Adipocyte (in vitro differentiated cells): Measurements from ENCODE around the gene BAIAP2.
A peak's percentile ranks its signal among the peaks of the same experiment; 100 is the strongest.
"Not testable (repeated sequence)": the region's sequence is repeated elsewhere in the genome, so short reads cannot be mapped to it uniquely, and the experiment has no call there.

ENCODE experiments used
- DNase-seq: peaks from one replicate; pipeline ENCODE4 v3.0.0-alpha.2; 2015; ENCODE audit warnings: low read depth
- H3K27me3 ChIP-seq: replicated peaks from 2 replicates; pipeline ENCODE4 v1.7.0; 2013; ENCODE audit warnings: mild to moderate bottlenecking, low read length, moderate library complexity; ENCODE audit not compliant: control insufficient read depth, insufficient read depth
- H3K36me3 ChIP-seq: 2 replicates; pipeline ENCODE4 v1.7.0; 2013; ENCODE audit warnings: low read length, mild to moderate bottlenecking, moderate library complexity; ENCODE audit not compliant: control insufficient read depth, insufficient read depth, severe bottlenecking
- H3K4me1 ChIP-seq: 2 replicates; pipeline ENCODE4 v1.7.0; 2013; ENCODE audit warnings: mild to moderate bottlenecking, low read length, moderate library complexity; ENCODE audit not compliant: control insufficient read depth, insufficient read depth
- H3K4me3 ChIP-seq: 2 replicates; pipeline ENCODE4 v1.7.0; 2013; ENCODE audit warnings: mild to moderate bottlenecking, low read length, moderate library complexity
- H3K9ac ChIP-seq: 2 replicates; pipeline ENCODE4 v1.7.0; 2013; ENCODE audit warnings: mild to moderate bottlenecking, low read length, moderate library complexity
- H3K9me3 ChIP-seq: 2 replicates; pipeline ENCODE4 v1.7.0; 2013; ENCODE audit warnings: mild to moderate bottlenecking, low read length, moderate library complexity; ENCODE audit not compliant: control insufficient read depth

The BAIAP2 gene

DNA sequence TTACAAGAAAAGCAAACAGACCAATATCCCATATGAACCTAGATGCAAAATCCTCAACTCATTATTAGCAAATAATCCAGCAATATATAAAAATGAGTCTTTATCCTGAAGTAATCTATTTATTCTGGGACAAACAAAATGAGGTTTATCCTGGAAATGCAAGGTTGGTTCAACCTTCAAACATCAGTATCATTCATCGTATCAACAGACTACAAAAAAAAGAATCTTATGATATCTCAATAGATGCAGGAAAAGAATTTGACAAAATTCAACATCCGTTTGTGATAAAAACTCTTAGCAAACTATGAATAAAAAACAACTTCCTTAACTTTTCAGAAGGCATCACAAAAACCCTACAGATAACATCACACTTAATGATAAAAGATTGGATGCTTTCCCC is 18.4 kb upstream of the BAIAP2 start:
- Histone ChIP-seq H3K4me1 (peaks cover 23% of the 10 kb centered on the region), H3K9ac (no peak overlapping the region), H3K36me3 (no peaks in the 10 kb centered on the region), H3K4me3 (no peak overlapping the region), H3K27me3 (peaks cover 5% of the 10 kb centered on the region), H3K9me3 (peaks cover 4% of the 10 kb centered on the region)
- DNase-seq = no peak

DNA sequence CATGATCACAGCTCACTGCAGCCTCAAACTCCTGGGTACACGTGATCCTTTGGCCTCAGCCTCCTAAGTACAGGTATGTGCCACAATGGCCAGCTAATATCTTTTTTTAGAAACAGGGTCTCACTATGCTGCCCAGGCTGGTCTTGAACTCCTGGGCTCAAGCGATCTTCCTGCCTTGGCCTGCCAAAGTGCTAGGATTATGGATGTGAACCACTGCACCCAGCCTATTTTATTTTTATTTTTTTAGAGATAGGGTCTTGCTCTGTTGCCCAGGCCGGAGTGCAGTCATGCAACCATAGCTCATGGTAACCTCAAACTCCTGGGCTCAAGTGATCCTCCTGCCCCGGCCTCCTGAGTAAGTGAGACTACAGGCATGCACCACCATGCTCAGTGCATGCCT is 17.6 kb upstream of the BAIAP2 start:
- not testable (repeated sequence) for H3K36me3 ChIP-seq, DNase-seq, H3K9ac ChIP-seq, H3K27me3 ChIP-seq, H3K4me3 ChIP-seq, H3K9me3 ChIP-seq
- peaks cover 23% of the 10 kb centered on the region for H3K4me1 ChIP-seq

DNA sequence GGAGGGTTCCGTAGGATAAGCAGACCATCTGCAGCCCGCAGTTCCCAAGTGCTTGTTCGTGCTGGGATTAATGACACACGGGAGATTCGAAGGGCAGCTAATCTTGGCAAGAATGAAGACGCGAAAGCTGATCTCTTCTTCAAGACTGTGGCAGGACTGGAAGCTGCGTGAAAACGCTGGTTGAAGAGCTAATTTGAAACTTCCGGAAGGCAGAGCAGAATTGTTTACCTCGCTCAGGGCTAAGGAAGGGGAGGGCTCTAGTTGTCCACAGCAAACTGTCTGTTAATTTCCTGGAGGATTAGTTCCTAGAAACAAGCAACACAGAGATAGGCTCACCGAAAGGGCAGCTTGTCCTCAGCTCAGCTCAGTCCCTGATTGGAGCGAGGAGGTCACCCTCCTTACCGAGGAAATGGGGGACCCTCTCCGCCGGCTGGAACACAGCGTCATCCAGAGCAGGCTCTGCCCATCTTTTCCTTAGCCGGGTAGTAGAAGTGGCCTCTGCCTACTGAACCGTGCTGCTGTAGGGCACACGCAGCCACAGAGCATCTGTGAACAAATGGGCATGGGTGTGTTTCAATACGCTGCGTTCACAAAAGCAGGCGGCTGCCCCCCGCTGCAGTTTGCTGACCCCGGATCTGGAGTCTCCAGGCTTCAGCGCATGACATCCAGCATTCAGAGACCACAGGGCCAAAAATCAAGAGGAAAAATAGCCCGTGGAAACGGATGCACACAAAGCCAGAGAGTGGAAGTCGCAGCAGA is 16.7 kb upstream of the BAIAP2 start:
- Histone ChIP-seq H3K36me3 (no peaks in the 10 kb centered on the region), H3K9ac (peak overlapping the region; percentile 49), H3K4me3 (peak overlapping the region; percentile 57), H3K9me3 (peaks cover 4% of the 10 kb centered on the region), H3K4me1 (peaks cover 23% of the 10 kb centered on the region), H3K27me3 (peaks cover 3% of the 10 kb centered on the region)
- DNase-seq = peak; percentile 72

DNA sequence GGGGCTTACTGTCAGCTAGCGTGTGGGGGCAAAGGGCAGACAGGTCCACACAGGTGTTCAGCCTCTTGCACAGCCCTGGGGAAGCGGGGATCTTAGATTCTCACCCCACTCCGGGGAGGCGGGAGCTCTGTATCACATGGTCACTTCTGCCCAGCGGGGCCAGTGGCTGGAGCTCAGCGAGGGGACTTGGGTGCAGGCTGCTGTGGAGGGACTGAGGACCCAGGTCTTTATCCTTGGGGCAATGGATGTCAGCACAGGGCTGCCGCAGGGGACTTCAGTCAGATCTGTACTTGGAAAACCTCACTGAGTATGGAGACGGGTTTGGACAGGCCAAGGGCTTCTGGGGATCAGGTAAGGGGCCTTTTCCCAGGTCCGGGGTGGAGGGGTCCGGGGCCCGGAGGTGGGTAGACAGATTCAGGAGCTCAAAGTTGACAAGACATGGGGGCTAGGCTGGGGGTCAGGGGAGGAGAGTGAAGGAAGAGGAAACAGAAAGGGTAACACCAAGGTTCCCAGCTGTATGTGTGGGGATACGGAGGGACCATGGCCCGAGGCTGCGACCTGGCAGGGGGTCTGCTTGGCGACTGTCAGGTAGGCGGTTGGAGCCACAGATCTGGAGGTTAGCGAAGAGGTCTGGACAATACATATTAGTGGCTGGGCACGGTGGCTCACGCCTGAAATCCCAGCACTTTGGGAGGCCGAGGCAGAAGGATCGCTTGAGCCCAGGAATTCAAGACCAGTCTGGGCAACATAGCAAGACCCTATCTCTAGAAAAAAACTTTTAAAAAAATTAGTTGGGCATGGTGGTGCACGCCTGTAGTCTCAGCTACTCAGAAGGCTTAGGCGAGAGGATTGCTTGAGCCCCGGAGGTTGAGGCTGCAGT is 15.1 kb upstream of the BAIAP2 start:
- no peak for DNase-seq
- Histone ChIP-seq H3K9me3 (peaks cover 4% of the 10 kb centered on the region), H3K27me3 (peaks cover 4% of the 10 kb centered on the region), H3K9ac (no peak overlapping the region), H3K4me3 (no peak overlapping the region), H3K4me1 (peaks cover 24% of the 10 kb centered on the region), H3K36me3 (no peaks in the 10 kb centered on the region)

DNA sequence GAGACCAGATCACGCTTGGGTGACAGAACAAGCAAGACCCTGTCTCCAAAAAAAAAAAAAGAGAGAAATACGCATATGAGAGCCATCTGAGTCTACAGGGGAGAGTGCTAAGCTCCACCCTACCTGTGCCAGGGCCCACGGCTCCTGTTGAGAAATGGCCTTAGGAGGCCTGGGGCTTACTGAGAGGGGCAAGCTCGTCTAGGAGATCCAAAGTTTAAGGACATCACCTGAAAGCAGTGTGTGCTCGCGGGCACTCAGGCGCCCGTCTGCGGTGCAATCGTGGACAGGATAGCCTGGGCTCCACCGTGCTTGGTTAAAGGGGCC is 14.5 kb upstream of the BAIAP2 start:
- Histone ChIP-seq H3K9me3 (peaks cover 4% of the 10 kb centered on the region), H3K4me1 (peaks cover 30% of the 10 kb centered on the region), H3K36me3 (no peaks in the 10 kb centered on the region), H3K4me3 (no peak overlapping the region), H3K27me3 (peaks cover 4% of the 10 kb centered on the region), H3K9ac (no peak overlapping the region)
- no peak for DNase-seq

DNA sequence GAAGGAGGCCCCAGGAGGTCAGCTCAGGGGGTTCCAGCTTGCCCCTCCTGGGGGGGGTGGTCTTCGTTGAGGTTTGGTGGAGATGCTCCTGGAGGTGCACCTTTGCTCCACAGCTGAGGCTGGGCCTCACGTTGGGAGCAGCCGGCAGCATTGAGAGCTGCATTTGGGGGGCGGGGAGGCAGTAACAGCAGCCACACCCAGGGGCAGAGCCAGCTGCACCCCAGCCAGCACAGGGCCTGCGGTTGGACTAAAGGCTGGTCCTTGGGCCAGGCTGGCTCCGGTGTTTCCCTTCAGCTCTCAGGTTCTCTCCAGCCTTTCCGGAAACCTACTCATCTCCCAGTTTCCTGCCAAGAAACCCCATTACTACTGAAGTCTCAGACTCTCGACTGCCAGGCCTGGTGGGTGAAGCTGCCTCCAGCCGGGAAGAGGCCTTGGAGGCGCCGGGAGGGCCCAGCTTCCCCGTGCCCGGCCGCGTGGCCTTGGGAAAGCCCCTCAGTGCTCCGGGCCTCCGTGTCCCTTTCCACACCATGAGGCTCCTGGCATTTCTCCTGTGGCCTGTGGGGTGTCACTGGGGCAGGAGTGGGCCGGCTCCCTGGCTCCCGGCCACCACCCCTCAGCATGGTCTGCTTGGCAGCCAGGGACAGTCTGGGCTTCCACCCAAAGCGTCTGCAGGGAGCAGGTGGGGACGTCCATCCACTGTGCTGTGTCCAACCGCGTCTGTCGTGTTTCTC is 14.0 kb upstream of the BAIAP2 start:
- H3K4me1 ChIP-seq = peaks cover 35% of the 10 kb centered on the region
- no peak overlapping the region for H3K4me3 ChIP-seq
- no peak for DNase-seq

DNA sequence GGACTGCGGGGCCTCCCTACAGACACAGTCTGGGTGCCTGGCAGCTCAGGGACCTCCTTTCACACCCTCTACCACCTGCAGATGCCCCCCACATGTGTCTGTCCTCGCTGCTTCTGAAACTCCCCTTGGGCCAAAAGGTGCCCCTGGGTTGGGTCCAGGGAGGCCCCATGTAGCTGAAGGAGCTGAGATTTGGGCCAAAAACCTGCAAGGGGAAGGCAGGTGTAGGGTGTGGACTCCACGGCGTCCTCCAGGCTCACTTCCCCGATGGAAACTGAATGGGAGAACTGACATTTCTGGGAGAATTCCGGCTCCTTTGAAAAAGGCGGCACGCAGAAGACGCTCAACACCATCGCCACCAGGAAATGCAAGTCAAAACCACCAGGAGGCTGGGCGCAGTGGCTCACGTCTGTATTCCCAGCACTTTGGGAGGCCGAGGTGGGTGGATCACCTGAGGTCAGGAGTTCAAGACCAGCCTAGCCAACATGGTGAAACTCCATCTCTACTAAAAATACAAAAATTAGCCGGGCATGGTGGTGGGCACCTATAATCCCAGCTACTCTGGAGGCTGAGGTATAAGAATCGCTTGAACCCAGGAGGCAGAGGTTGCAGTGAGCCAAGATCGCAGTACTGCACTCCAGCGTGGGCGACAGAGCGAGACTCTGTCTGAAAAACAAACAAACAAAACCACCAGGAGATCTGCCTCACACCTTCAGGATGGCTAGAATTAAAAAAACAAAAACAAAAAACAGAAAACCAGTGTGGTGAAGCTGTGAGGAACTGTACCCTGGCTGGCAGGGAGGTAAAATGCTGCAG is 13.2 kb upstream of the BAIAP2 start:
- DNase-seq = no peak

More for the DNA sequence above, 14.0 kb upstream of the BAIAP2 start:
- H3K36me3 ChIP-seq = no peaks in the 10 kb centered on the region
- H3K27me3 ChIP-seq = peaks cover 4% of the 10 kb centered on the region
- peaks cover 4% of the 10 kb centered on the region for H3K9me3 ChIP-seq
- peak overlapping the region; percentile 55 for H3K9ac ChIP-seq

DNA sequence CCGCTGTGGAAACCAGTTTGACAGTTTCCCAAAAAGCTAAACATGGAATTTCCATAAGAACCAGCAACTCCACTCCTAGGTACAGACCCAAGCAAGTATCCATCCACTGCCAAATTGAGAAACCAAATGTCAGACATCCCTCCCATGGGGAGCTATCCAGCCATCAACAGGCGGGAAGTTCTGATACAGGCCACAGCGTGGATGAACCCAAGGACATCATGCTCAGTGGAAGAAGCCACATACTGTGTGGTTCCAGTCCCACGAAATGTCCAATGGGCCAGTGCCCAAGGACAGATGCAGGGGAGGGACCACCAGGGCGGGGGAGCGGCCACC is 12.6 kb upstream of the BAIAP2 start:
- Histone ChIP-seq H3K36me3 (no peaks in the 10 kb centered on the region), H3K9ac (no peak overlapping the region), H3K4me3 (no peak overlapping the region), H3K4me1 (peaks cover 49% of the 10 kb centered on the region), H3K9me3 (no peaks in the 10 kb centered on the region), H3K27me3 (peaks cover 8% of the 10 kb centered on the region)
- no peak for DNase-seq

More for the DNA sequence above, 13.2 kb upstream of the BAIAP2 start:
- no peaks in the 10 kb centered on the region for H3K9me3 ChIP-seq
- peak overlapping the region; percentile 55 for H3K9ac ChIP-seq
- no peak overlapping the region for H3K4me3 ChIP-seq
- H3K4me1 ChIP-seq = peaks cover 43% of the 10 kb centered on the region
- H3K36me3 ChIP-seq = no peaks in the 10 kb centered on the region
- H3K27me3 ChIP-seq = peaks cover 4% of the 10 kb centered on the region

DNA sequence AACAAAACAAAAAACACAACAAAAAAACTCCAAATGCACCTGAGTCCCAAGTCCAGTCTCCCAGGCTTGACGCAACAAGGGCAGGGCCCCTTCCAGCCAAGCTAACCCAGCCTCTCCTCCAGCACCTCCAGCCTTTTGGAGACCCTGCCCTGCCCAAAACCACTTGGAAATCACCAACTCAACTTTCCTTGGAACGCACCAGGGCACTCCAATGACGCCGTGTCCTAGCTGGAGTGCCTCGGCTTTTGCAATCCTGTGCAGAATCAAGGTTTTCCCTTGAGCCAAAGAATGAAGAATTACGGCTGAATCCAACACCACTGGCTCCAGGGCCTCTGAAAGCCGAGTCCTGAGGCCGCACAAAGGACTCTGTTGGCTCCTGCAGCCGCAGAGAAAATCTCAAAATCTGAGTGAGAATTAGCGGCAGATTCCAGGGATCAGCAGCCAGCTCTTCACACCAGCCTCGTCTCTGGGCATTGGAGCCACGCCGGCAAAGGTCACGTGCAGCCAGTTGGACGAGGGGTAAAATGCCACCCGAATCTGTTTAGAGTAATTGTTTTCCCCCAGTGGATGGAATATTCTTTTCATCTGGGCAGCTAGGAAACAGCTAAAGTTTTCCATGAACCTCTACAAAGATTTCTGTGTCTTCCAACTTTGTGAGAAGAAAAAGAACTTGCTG is 9.7 kb upstream of the BAIAP2 start:
- peak overlapping the region; percentile 18 for H3K4me3 ChIP-seq
- H3K4me1 ChIP-seq = peaks cover 39% of the 10 kb centered on the region
- no peaks in the 10 kb centered on the region for H3K36me3 ChIP-seq
- no peaks in the 10 kb centered on the region for H3K9me3 ChIP-seq
- peak overlapping the region; percentile 47 for H3K9ac ChIP-seq
- DNase-seq = no peak
- peaks cover 18% of the 10 kb centered on the region for H3K27me3 ChIP-seq

DNA sequence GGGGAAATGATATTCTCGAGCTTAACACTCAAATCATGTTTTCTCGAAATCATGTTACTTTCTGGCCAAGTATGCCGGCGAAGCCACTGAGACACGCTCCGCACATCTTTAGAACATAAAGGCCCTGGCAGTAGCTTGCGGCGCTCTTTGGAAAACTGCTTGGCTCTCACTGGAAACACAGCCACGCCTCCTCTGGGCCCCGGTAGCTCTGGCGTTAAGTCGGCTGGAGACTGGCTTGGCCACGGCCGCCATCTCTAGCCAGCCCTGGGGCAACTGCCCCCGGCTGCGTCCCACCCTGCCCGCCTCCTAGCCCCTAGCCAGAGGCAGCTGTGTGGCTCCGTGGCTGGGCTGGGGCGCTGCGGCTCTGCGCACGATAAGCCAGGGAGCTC is 9.2 kb upstream of the BAIAP2 start:
- peak overlapping the region; percentile 47 for H3K9ac ChIP-seq
- peaks cover 18% of the 10 kb centered on the region for H3K27me3 ChIP-seq
- H3K9me3 ChIP-seq = no peaks in the 10 kb centered on the region
- no peaks in the 10 kb centered on the region for H3K36me3 ChIP-seq
- peak overlapping the region; percentile 18 for H3K4me3 ChIP-seq
- no peak for DNase-seq
- H3K4me1 ChIP-seq = peaks cover 35% of the 10 kb centered on the region
